ENCODE results near the gene ARSA.
"Not testable (repeated sequence)": the region's sequence is repeated elsewhere in the genome, so short reads cannot be mapped to it uniquely, and the experiment has no call there.

Gene ARSA

GRCh38 chr22:50611341-50612060 lies 16.5 kb downstream of the ARSA start:
- no peaks in the 10 kb centered on the region for H3K9me3 ChIP-seq
- DNase-seq: peak in 1 of 2 donors; percentile 47
- H3K36me3 ChIP-seq: no peaks in the 10 kb centered on the region

DNA sequence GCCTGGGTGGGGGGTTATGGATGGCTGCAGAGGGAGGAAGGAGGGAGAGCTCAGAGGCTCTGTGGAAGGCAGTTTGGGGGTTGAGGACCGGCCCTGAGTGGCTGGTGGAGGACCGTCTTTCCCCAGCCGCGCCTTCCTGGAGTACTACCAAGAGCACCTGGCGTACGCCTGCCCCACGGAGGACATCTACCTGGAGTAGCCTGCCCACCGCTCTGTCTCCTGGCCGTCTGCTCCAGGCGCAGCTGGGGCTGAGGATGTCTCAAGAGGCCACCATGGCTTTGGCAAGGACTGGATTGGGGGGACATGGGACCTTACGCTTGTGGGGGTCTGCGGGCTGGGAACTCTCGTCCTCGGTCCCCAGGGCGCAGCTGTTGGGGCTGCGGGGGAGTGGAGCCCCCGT lies 17.4 kb downstream of the ARSA start:
- TF ChIP-seq, protein P1, sequence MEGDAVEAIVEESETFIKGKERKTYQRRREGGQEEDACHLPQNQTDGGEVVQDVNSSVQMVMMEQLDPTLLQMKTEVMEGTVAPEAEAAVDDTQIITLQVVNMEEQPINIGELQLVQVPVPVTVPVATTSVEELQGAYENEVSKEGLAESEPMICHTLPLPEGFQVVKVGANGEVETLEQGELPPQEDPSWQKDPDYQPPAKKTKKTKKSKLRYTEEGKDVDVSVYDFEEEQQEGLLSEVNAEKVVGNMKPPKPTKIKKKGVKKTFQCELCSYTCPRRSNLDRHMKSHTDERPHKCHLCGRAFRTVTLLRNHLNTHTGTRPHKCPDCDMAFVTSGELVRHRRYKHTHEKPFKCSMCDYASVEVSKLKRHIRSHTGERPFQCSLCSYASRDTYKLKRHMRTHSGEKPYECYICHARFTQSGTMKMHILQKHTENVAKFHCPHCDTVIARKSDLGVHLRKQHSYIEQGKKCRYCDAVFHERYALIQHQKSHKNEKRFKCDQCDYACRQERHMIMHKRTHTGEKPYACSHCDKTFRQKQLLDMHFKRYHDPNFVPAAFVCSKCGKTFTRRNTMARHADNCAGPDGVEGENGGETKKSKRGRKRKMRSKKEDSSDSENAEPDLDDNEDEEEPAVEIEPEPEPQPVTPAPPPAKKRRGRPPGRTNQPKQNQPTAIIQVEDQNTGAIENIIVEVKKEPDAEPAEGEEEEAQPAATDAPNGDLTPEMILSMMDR (IDR thresholded peaks at IDR 0.05): no peak
- Histone ChIP-seq H3K4me1 (no peaks in the 10 kb centered on the region), H3K36me3 (no peaks in the 10 kb centered on the region), H3K9me3 (no peaks in the 10 kb centered on the region), H3K4me3 (no peak overlapping the region), H3K27me3 (peaks cover 0 to 78% of the 10 kb centered on the region in 2 donors), H3K27ac (no peak overlapping the region)
- intact Hi-C loops (cut with DNase I; ENCODE audit: low total_unique reads): no loop called here
- no peak for DNase-seq

More at GRCh38 chr22:50611341-50612060, 16.5 kb downstream of the ARSA start:
- TF ChIP-seq, protein P1 (IDR thresholded peaks at IDR 0.05): no peak
- intact Hi-C loops (cut with DNase I; ENCODE audit: low total_unique reads): no loop called here
- Histone ChIP-seq H3K27ac (no peak overlapping the region), H3K4me1 (no peaks in the 10 kb centered on the region), H3K27me3 (peaks cover 0 to 69% of the 10 kb centered on the region in 2 donors), H3K4me3 (no peak overlapping the region)

- DNase-seq: peak in 1 of 2 donors; percentile 56
- Histone ChIP-seq H3K27ac (no peak overlapping the region), H3K36me3 (no peaks in the 10 kb centered on the region), H3K4me1 (no peaks in the 10 kb centered on the region), H3K27me3 (peaks cover 0 to 84% of the 10 kb centered on the region in 2 donors), H3K9me3 (no peaks in the 10 kb centered on the region), H3K4me3 (no peak overlapping the region)
- TF ChIP-seq, protein P1 (IDR thresholded peaks at IDR 0.05): no peak
- intact Hi-C loops (cut with DNase I; ENCODE audit: low total_unique reads): no loop called here
Measured at GRCh38 chr22:50610041-50610451, 17.9 kb downstream of the ARSA start.

DNA sequence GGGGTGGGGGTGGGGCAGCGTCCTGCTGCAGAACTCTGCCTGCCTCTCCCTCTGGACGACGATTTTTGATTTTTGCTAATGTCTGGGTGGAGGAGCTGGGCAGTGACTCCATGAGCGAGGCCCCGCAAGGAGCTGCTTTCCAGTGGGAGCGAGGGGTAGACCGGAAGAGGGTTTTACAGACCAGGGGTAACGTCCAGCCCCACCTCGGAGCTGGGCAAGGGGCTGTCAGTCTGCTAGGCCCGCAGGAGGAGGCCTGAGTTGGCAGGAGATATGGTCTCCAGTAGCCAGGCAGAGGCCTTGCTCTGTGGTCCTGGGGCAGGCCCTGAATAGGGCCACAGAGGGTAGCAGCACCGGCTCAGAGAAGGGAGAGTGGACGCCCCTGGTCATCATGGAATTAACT lies 18.4 kb downstream of the ARSA start:
- Histone ChIP-seq H3K27ac (no peak overlapping the region), H3K9me3 (no peaks in the 10 kb centered on the region), H3K27me3 (peaks cover 0 to 88% of the 10 kb centered on the region in 2 donors), H3K4me3 (no peak overlapping the region), H3K4me1 (no peaks in the 10 kb centered on the region), H3K36me3 (no peaks in the 10 kb centered on the region)
- TF ChIP-seq, protein P1 (IDR thresholded peaks at IDR 0.05): no peak
- DNase-seq: no peak
- intact Hi-C loops (cut with DNase I; ENCODE audit: low total_unique reads): no loop called here

- TF ChIP-seq, protein P1 (IDR thresholded peaks at IDR 0.05): no peak
- Histone ChIP-seq H3K27me3 (peaks cover 0 to 93% of the 10 kb centered on the region in 2 donors), H3K9me3 (no peaks in the 10 kb centered on the region), H3K36me3 (no peaks in the 10 kb centered on the region), H3K4me1 (no peaks in the 10 kb centered on the region), H3K27ac (no peak overlapping the region), H3K4me3 (no peak overlapping the region)
- intact Hi-C loops (cut with DNase I; ENCODE audit: low total_unique reads): no loop called here
- peak in 1 of 2 donors; percentile 38 for DNase-seq
Measured at GRCh38 chr22:50608996-50609395, 19.0 kb downstream of the ARSA start.

DNA sequence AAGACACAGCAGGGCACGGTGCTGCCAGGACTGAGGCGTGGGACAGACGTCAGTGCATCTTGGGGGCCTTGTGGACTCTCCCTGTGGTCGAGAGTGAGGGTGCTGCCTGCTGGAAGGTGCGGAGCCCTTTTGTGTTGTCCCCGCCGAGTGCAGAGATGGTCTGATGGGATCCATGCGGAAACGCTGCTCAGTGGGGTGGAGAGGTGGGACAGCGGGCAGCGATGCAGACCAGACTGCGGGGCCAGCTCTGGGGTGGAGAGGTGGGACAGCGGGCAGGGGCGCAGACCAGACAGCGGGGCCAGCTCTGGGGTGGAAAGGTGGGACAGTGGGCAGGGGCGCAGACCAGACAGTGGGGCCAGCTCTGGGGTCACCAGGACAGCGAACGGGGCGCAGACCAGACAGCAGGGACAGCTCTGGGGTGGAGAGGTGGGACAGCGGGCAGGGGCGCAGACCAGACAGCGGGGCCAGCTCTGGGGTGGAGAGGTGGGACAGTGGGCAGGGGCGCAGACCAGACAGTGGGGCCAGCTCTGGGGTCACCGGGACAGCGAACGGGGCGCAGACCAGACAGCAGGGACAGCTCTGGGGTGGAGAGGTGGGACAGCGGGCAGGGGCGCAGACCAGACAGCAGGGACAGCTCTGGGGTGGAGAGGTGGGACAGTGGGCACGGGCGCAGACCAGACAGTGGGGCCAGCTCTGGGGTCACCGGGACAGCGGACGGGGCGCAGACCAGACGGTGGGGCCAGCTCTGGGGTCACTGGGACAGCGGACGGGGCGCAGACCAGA lies 19.7 kb downstream of the ARSA start:
- H3K36me3 ChIP-seq; intact Hi-C loops (cut with DNase I; ENCODE audit: low total_unique reads); H3K4me3 ChIP-seq; H3K9me3 ChIP-seq; H3K27ac ChIP-seq; H3K4me1 ChIP-seq: not testable (repeated sequence)
- peaks cover 0 to 95% of the 10 kb centered on the region in 2 donors for H3K27me3 ChIP-seq
- DNase-seq: peak in 1 of 2 donors; percentile 39

Measured in tibial artery (tissue), 4 donors.